ENCODE data around the gene APOL5.
"Not testable (repeated sequence)": the region's sequence is repeated elsewhere in the genome, so short reads cannot be mapped to it uniquely, and the experiment has no call there.

APOL5 gene

GRCh38 chr22:35717572-35717971 lies at the start of gene APOL5:
APOL5 (plus strand) TSS chr22:35717872; CDS start chr22:35717872, 0 bp downstream.
- DNase-seq (ENCODE audit: low spot score), result no peak

- no peak for DNase-seq (ENCODE audit: low spot score)
These were observed 43.3 kb upstream of the APOL5 start for GRCh38 chr22:35674335-35674734.

- not testable (repeated sequence) for DNase-seq (ENCODE audit: low spot score)
These were observed 41.6 kb upstream of the APOL5 start for GRCh38 chr22:35676065-35676464.

- no peak for DNase-seq (ENCODE audit: low spot score)
These were observed 40.0 kb upstream of the APOL5 start for GRCh38 chr22:35677460-35678187.

- DNase-seq (ENCODE audit: low spot score), result no peak
These were observed 38.8 kb upstream of the APOL5 start for GRCh38 chr22:35678836-35679235.

- not testable (repeated sequence) for DNase-seq (ENCODE audit: low spot score)
These were observed 38.2 kb upstream of the APOL5 start for GRCh38 chr22:35679492-35679891.

- DNase-seq (ENCODE audit: low spot score), result no peak
These were observed 36.1 kb upstream of the APOL5 start for GRCh38 chr22:35681454-35682052.

- no peak for DNase-seq (ENCODE audit: low spot score)
These were observed 34.1 kb upstream of the APOL5 start for GRCh38 chr22:35683560-35683959.

GRCh38 chr22:35684270-35684700 lies 33.4 kb upstream of the APOL5 start:
- no peak for DNase-seq (ENCODE audit: low spot score)

GRCh38 chr22:35684732-35685131 lies 32.9 kb upstream of the APOL5 start:
- no peak for DNase-seq (ENCODE audit: low spot score)

GRCh38 chr22:35685731-35686130 lies 31.9 kb upstream of the APOL5 start:
- DNase-seq (ENCODE audit: low spot score), result no peak

- DNase-seq (ENCODE audit: low spot score), result no peak
These were observed 31.4 kb upstream of the APOL5 start for GRCh38 chr22:35686298-35686697.

- no peak for DNase-seq (ENCODE audit: low spot score)
These were observed 30.2 kb upstream of the APOL5 start for GRCh38 chr22:35687461-35687860.

- DNase-seq (ENCODE audit: low spot score), result no peak
These were observed 28.6 kb upstream of the APOL5 start for GRCh38 chr22:35688913-35689675.

GRCh38 chr22:35690001-35690400 lies 27.7 kb upstream of the APOL5 start:
- no peak for DNase-seq (ENCODE audit: low spot score)

- DNase-seq (ENCODE audit: low spot score), result no peak
These were observed 22.5 kb upstream of the APOL5 start for GRCh38 chr22:35695202-35695601.

GRCh38 chr22:35697142-35697541 lies 20.5 kb upstream of the APOL5 start:
- no peak for DNase-seq (ENCODE audit: low spot score)

GRCh38 chr22:35699852-35700251 lies 17.8 kb upstream of the APOL5 start:
- not testable (repeated sequence) for DNase-seq (ENCODE audit: low spot score)

GRCh38 chr22:35703861-35704584 lies 13.6 kb upstream of the APOL5 start:
- DNase-seq (ENCODE audit: low spot score), result no peak

- DNase-seq (ENCODE audit: low spot score), result no peak
These were observed 12.5 kb upstream of the APOL5 start for GRCh38 chr22:35705141-35705540.

GRCh38 chr22:35708453-35708852 lies 9.2 kb upstream of the APOL5 start:
- DNase-seq (ENCODE audit: low spot score), result no peak

- no peak for DNase-seq (ENCODE audit: low spot score)
These were observed 8.8 kb upstream of the APOL5 start for GRCh38 chr22:35708917-35709316.
